ENCODE data around the gene TRPV3. TPM values are rescaled to one million over a fixed set of nuclear protein-coding genes. Genes with fewer than 3 reads are reported as not detected.
"Not testable (repeated sequence)": the region's sequence is repeated elsewhere in the genome, so short reads cannot be mapped to it uniquely, and the experiment has no call there.

TRPV3 gene
- total RNA-seq, 1 experiment from 2014 or later, result 1.8 TPM

GRCh38 chr17:3524024-3524423 lies 33.6 kb downstream of the TRPV3 start:
- DNase-seq (ENCODE audit: low spot score), result no peak

DNA sequence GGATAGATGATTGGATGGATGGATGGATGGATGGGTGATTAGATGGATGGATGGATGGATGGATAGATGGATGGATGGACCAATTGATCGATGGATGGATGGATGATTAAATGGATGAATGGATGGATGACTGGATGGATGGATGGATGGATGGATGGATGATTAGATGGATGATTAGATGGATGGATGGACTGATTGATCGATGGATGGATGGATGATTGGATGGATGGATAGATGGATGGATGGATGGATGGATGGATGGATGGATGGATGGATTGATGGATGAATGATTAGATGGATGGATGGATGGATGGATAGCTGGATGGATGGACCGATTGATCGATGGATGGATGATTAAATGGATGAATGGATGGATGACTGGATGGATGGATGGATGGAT lies 38.1 kb downstream of the TRPV3 start:
- not testable (repeated sequence) for DNase-seq (ENCODE audit: low spot score)

- no peak for DNase-seq (ENCODE audit: low spot score)
These were observed 42.7 kb downstream of the TRPV3 start for GRCh38 chr17:3514873-3515272.

GRCh38 chr17:3514167-3514566 lies 43.4 kb downstream of the TRPV3 start:
- not testable (repeated sequence) for DNase-seq (ENCODE audit: low spot score)

- DNase-seq (ENCODE audit: low spot score), result no peak
These were observed 44.1 kb downstream of the TRPV3 start for GRCh38 chr17:3513305-3514035.

GRCh38 chr17:3512505-3513171 lies 45.0 kb downstream of the TRPV3 start:
- no peak for DNase-seq (ENCODE audit: low spot score)

- no peak for DNase-seq (ENCODE audit: low spot score)
These were observed 45.6 kb downstream of the TRPV3 start for GRCh38 chr17:3511852-3512504.

DNA sequence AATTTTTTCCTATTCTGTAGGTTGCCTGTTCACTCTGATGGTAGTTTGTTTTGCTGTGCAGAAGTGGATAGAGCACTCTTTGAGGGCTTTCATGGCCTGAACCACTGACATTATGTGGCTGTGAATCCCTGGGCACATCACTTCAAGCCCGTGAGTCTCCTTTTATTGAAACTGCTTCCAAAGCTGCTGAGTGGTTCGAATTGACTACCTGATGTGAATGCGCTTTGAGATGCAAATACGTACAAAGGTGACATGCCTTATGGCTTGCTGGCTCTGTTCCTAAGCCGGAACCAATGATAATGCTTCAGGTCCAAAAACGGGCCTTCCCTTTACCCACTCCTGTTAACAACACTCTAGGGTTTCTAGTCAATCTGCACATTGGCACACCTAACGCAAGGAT lies 47.5 kb downstream of the TRPV3 start:
- DNase-seq (ENCODE audit: low spot score), result no peak

GRCh38 chr17:3507869-3508268 lies 49.7 kb downstream of the TRPV3 start:
- no peak for DNase-seq (ENCODE audit: low spot score)

- DNase-seq (ENCODE audit: low spot score), result no peak
These were observed 50.5 kb downstream of the TRPV3 start for GRCh38 chr17:3507071-3507470.

GRCh38 chr17:3506054-3506453 lies 51.6 kb downstream of the TRPV3 start:
- no peak for DNase-seq (ENCODE audit: low spot score)

- no peak for DNase-seq (ENCODE audit: low spot score)
These were observed 52.6 kb downstream of the TRPV3 start for GRCh38 chr17:3505008-3505407.

GRCh38 chr17:3503285-3503684 lies 54.3 kb downstream of the TRPV3 start:
- DNase-seq (ENCODE audit: low spot score), result no peak

- no peak for DNase-seq (ENCODE audit: low spot score)
These were observed 55.1 kb downstream of the TRPV3 start for GRCh38 chr17:3502466-3502865.

- DNase-seq (ENCODE audit: low spot score), result no peak
These were observed 56.3 kb downstream of the TRPV3 start for GRCh38 chr17:3501344-3501743.

- DNase-seq (ENCODE audit: low spot score), result no peak
These were observed 60.5 kb downstream of the TRPV3 start for GRCh38 chr17:3497101-3497500.

DNA sequence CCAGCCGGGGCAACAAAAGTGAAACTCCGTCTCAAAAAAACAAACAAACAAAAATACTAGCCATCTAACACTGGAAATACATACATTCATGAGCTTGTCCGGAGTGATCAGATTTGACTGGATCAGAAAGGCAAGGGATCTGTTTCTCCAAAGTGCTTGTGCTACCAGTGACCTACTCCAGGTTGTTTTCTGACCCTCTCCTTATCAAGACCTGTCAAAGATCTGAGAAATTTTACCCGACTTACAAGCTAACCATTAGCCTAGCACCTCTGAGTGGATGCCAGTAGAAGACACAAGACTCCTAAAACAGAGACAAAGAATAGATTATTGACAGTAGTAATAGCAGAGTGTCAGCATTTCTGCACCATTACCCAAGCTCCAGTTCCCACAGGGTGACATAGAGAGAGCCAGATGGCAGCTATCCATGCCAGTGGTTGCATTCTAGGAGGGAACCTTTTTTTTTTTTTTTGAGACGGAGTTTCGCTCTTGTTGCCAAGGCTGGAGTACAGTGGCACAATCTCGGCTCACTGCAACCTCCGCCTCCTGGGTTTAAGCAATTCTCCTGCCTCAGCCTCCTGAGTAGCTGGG lies 72.0 kb downstream of the TRPV3 start:
- DNase-seq (ENCODE audit: low spot score), result no peak

GRCh38 chr17:3482852-3483251 lies 74.8 kb downstream of the TRPV3 start:
- DNase-seq (ENCODE audit: low spot score), result no peak

- no peak for DNase-seq (ENCODE audit: low spot score)
These were observed 77.6 kb downstream of the TRPV3 start for GRCh38 chr17:3479988-3480387.

DNA sequence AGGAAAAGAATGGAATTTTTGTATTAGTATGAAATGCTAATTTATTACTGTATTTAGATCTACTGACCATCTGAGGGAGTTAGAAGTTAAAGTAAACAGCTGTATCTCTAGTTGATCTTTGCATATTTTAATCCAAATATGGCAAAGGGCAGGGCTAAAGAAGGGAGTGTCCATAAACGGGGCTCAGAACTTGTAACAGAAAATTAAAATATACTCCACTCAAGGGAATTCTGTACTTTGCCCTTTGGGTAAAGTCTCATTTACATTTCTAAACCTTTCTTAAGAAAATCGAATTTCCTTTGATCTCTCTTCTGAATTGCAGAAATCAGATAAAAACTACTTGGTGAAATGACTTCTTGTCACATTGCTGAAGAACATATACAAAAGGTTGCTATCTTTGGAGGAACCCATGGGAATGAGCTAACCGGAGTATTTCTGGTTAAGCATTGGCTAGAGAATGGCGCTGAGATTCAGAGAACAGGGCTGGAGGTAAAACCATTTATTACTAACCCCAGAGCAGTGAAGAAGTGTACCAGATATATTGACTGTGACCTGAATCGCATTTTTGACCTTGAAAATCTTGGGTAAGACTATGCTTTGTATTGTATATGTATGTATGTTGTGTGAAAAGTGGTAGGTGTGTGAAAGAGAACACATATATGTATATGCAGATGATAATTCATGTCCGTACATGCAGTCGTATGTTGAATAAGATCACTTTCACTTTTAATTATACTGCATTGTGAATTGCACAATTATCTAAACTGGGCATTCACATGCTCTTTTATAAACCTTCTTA lies 81.6 kb downstream of the TRPV3 start, which contains the start of gene ASPA:
TSS of gene ASPA (plus strand) at position 186 of the 799 bp plus-strand sequence. CDS start at position 349, 163 bp downstream.
- no peak for DNase-seq (ENCODE audit: low spot score)

GRCh38 chr17:3475251-3475685 lies 82.3 kb downstream of the TRPV3 start:
- no peak for DNase-seq (ENCODE audit: low spot score)

DNA sequence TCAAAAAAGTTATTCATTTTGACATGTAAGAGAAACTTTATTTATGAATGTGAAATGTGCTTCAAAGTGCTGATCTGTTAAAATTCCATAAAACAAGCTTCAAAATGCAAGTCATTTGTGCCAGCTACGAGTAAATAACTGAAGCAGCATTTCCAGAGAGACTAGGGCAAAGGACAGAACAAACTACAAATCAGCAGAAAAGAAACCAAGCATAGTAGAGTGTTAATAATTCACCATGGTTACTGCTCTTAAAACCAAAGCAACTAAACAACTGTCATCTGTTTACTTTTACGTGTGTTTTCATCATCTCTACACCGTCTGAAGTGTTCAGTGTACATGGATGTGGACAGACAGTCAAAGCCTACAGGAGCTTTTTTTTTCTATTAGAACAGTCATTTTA lies 83.4 kb downstream of the TRPV3 start:
- no peak for DNase-seq (ENCODE audit: low spot score)
